Endothelial cell of umbilical vein (primary cell): ENCODE results near the gene ATP10A. TPM values are rescaled to one million over a fixed set of nuclear protein-coding genes. Genes with fewer than 3 reads are reported as not detected.

ENCODE experiments used
- BruUV-seq: library from RNA; stranded (reverse); fragments of 400-500 nt; replicated peaks from 2 replicates; lab custom pipeline; 2021; lab: Mats Ljungman, UMichigan
- CTCF ChIA-PET: fragments of 300-600, 350-600 bp; sonication (Branson Sonifier 250); formaldehyde crosslinking; loops from one replicate; lab custom pipeline; 2021; ENCODE audit warnings: antibody characterized with exemption, inconsistent platforms; lab: Charles Lee
- POLR2A ChIA-PET: fragments of 300-600, 350-600 bp; sonication (Branson Sonifier 250); formaldehyde crosslinking; loops from one replicate; lab custom pipeline; 2021; ENCODE audit warnings: antibody characterized with exemption, inconsistent platforms; lab: Charles Lee
- DNase-seq: peaks from one replicate; pipeline ENCODE4 v3.0.0-alpha.2; 2011; ENCODE audit warnings: low read depth, low spot score
- FAIRE-seq: peaks from 2 replicates; lab custom pipeline; 2011; peaks lifted over from hg19 to GRCh38; lab: Jason Lieb, UNC
- H2AFZ ChIP-seq: 2 replicates; pipeline ENCODE4 v1.6.0; 2012; ENCODE audit warnings: low read depth, low read length, control low read depth, inconsistent platforms
- H3K27ac ChIP-seq: 2 replicates; pipeline ENCODE4 v1.5.1; 2011; ENCODE audit warnings: low read depth, mild to moderate bottlenecking, control low read depth, low read length, moderate library complexity; ENCODE audit not compliant: insufficient read depth
- H3K27me3 ChIP-seq, 2 experiments: 2 replicates each; pipeline versions ENCODE4 v1.6.0 to v1.6.1; 2011; ENCODE audit warnings: low read length in 2 of 2, mixed read lengths in 1 of 2; ENCODE audit not compliant: control insufficient read depth in 2 of 2, insufficient read depth in 2 of 2
- H3K36me3 ChIP-seq, 2 experiments: 2 replicates in 1 of 2; 3 replicates in 1 of 2; pipeline ENCODE4 v1.5.1; 2011; ENCODE audit warnings: low read length in 2 of 2, mild to moderate bottlenecking in 1 of 2, moderate library complexity in 1 of 2; ENCODE audit not compliant: control insufficient read depth in 2 of 2, insufficient read depth in 2 of 2; ENCODE audit errors: extremely low read depth in 1 of 2
- H3K4me1 ChIP-seq: 3 replicates; pipeline ENCODE4 v1.5.1; 2011; ENCODE audit warnings: mild to moderate bottlenecking, low read length; ENCODE audit not compliant: control insufficient read depth, insufficient read depth; ENCODE audit errors: extremely low read depth
- H3K4me2 ChIP-seq: 2 replicates; pipeline ENCODE4 v1.6.1; 2011; ENCODE audit warnings: low read length, control low read depth, mixed read lengths; ENCODE audit not compliant: insufficient read depth
- H3K4me3 ChIP-seq, 3 experiments: fragments of 200-600 bp in 1 of 3; sonication (generic), shearing (Covaris generic) in 1 of 3; replicated peaks in 1 of 3; 2 replicates each; pipeline ENCODE4 v1.5.1; 2011 to 2016; ENCODE audit warnings: control low read depth in 3 of 3, low read length in 3 of 3, mild to moderate bottlenecking in 2 of 3, inconsistent platforms in 1 of 3, low read depth in 1 of 3, moderate library complexity in 1 of 3; ENCODE audit not compliant: insufficient read depth in 1 of 3
- H3K79me2 ChIP-seq: 2 replicates; pipeline ENCODE4 v1.6.0; 2012; ENCODE audit warnings: low read length, inconsistent platforms; ENCODE audit not compliant: control insufficient read depth, insufficient read depth
- H3K9ac ChIP-seq: replicated peaks from 2 replicates; pipeline ENCODE3; 2011; ENCODE audit warnings: low read length, control low read depth; ENCODE audit not compliant: insufficient read depth; ENCODE audit errors: extremely low read depth
- H3K9me1 ChIP-seq: replicated peaks from 3 replicates; pipeline ENCODE4 v1.6.0; 2011; ENCODE audit warnings: mild to moderate bottlenecking, low read length; ENCODE audit not compliant: control insufficient read depth, insufficient read depth; ENCODE audit errors: extremely low read depth
- H3K9me3 ChIP-seq: replicated peaks from 2 replicates; pipeline ENCODE4 v1.5.1; 2012; ENCODE audit warnings: low read length, inconsistent platforms; ENCODE audit not compliant: control insufficient read depth, insufficient read depth
- H4K20me1 ChIP-seq: replicated peaks from 2 replicates; pipeline ENCODE3; 2011; ENCODE audit warnings: mild to moderate bottlenecking, low read length; ENCODE audit not compliant: control insufficient read depth, insufficient read depth; ENCODE audit errors: extremely low read depth
- CTCF ChIP-seq, 2 donors: IDR thresholded peaks; 1 replicate in 1 of 2; 2 replicates in 1 of 2; pipeline ENCODE4 v1.5.1; 2011; ENCODE audit warnings: low read length in 2 of 2, mild to moderate bottlenecking in 2 of 2, moderate library complexity in 2 of 2, control low read depth in 1 of 2, inconsistent platforms in 1 of 2, low read depth in 1 of 2; ENCODE audit not compliant: insufficient read depth in 1 of 2; ENCODE audit errors: extremely low read depth in 1 of 2
- EZH2 ChIP-seq: IDR thresholded peaks from 2 replicates; pipeline ENCODE4 v1.6.1; 2012; ENCODE audit warnings: borderline replicate concordance, low read depth, mild to moderate bottlenecking, moderate library complexity, low read length, inconsistent platforms; ENCODE audit not compliant: severe bottlenecking
- FOS ChIP-seq: IDR thresholded peaks from 2 replicates; pipeline ENCODE4 v1.6.1; 2011; ENCODE audit warnings: mild to moderate bottlenecking, low read length, moderate library complexity, borderline replicate concordance; ENCODE audit not compliant: insufficient read depth
- GATA2 ChIP-seq: IDR thresholded peaks from 2 replicates; pipeline ENCODE4 v1.7.0; 2011; ENCODE audit warnings: low read depth, mild to moderate bottlenecking, moderate library complexity, mixed read lengths, low read length; ENCODE audit not compliant: insufficient read length, insufficient read depth
- JUN ChIP-seq: IDR thresholded peaks from 2 replicates; pipeline ENCODE4 v1.6.1; 2011; ENCODE audit warnings: borderline replicate concordance, low read depth; ENCODE audit not compliant: insufficient read length, insufficient read depth
- MAX ChIP-seq: IDR thresholded peaks from 2 replicates; pipeline ENCODE4 v1.6.1; 2011; ENCODE audit not compliant: insufficient read depth, insufficient read length
- MYC ChIP-seq: IDR thresholded peaks from one replicate; pipeline ENCODE4 v1.6.1; 2011; ENCODE audit warnings: mild to moderate bottlenecking, low read depth, low read length
- POLR2A ChIP-seq: IDR thresholded peaks from 2 replicates; pipeline ENCODE4 v1.6.1; 2012; ENCODE audit warnings: low read depth, mild to moderate bottlenecking, control low read depth, low read length
- POLR2AphosphoS5 ChIP-seq: IDR thresholded peaks from 2 replicates; pipeline ENCODE4 v1.6.1; 2012; ENCODE audit warnings: low read depth, mild to moderate bottlenecking, control low read depth, low read length, moderate library complexity; ENCODE audit not compliant: insufficient read depth
- dilution Hi-C: fragments of 300-500 bp; cut with MboI; formaldehyde crosslinking; loops from one replicate; pipeline ENCODE4 v1.15.0; 2019; ENCODE audit warnings: low sequenced_read_pairs; ENCODE audit not compliant: extremely low pct_ligation_motif_present
- intact Hi-C: fragments of 100-400 bp; cut with micrococcal nuclease; formaldehyde crosslinking; loops from one replicate; pipeline ENCODE4 v1.10.0; 2022
- polyA plus RNA-seq, 4 experiments: library from polyadenylated mRNA; depleted of rRNA in 3 of 4; stranded (reverse) in 3 of 4; unstranded in 1 of 4; fragments of >200 nt; gene quantifications; 2 replicates each; pipeline versions ENCODE4 v1.2.1 to v1.2.3, GENCODE V29; 2011 to 2012; ENCODE audit warnings: missing spikeins in 1 of 4
- total RNA-seq: library from RNA; stranded (reverse); gene quantifications from 2 replicates; pipeline ENCODE4 v1.2.3, GENCODE V29; 2021

The ATP10A gene
- total and polyA plus RNA-seq, 2 donors (not counting 3 experiments of a cell fraction or from before 2014, with no cell fraction given) = not detected

- DNase-seq (no peak), FAIRE-seq (no peak)
- dilution Hi-C loops = no loop called here
- Histone ChIP-seq H3K9me3 (peaks cover 11% of the 10 kb centered on the region), H4K20me1 (no peaks in the 10 kb centered on the region), H3K27me3 (no peaks in the 10 kb centered on the region), H3K79me2 (no peaks in the 10 kb centered on the region), H3K36me3 (no peaks in the 10 kb centered on the region), H2AFZ (no peak overlapping the region), H3K9ac (no peak overlapping the region), H3K9me1 (no peaks in the 10 kb centered on the region), H3K4me3 (no peak overlapping the region), H3K4me2 (no peak overlapping the region), H3K27ac (no peak overlapping the region), H3K4me1 (no peaks in the 10 kb centered on the region)
- intact Hi-C loops = no loop called here
- TF ChIP-seq CTCF (IDR thresholded peaks at IDR 0.05; ENCODE audit: extremely low read depth in 1 of 2, insufficient read depth in 1 of 2, low read depth in 1 of 2, low read length in 2 of 2) = no peak
- TF ChIP-seq EZH2 = no peak
- no peak for TF ChIP-seq JUN
- no peak for TF ChIP-seq FOS
- no peak for TF ChIP-seq GATA2
- TF ChIP-seq MYC = no peak
- TF ChIP-seq POLR2AphosphoS5 = no peak
- no peak for TF ChIP-seq MAX
- no peak for TF ChIP-seq POLR2A
- CTCF ChIA-PET = no interaction called here
- POLR2A ChIA-PET = no interaction called here
- no TSS peak for BruUV-seq
Measured at GRCh38 chr15:25670621-25671020, 192.5 kb downstream of the ATP10A start.
